BJ (cell line): Measurements from ENCODE around the gene HINT2. TPM values are rescaled to one million over a fixed set of nuclear protein-coding genes. Genes with fewer than 3 reads are reported as not detected.
A peak's percentile ranks its signal among the peaks of the same experiment; 100 is the strongest.

Experiments
- CTCF ChIA-PET: fragments of 350-600 bp; formaldehyde crosslinking; extraction: SDS; loops from one replicate; lab custom pipeline; 2021; ENCODE audit warnings: antibody characterized with exemption, inconsistent platforms; lab: Yijun Ruan, JAX
- POLR2A ChIA-PET: fragments of 300-600 bp; sonication (Branson Sonifier 250); formaldehyde crosslinking; extraction: SDS; loops from one replicate; lab custom pipeline; 2021; ENCODE audit warnings: antibody characterized with exemption; lab: Charles Lee
- DNase-seq: peaks from one replicate; pipeline ENCODE4 v3.0.0-alpha.2; 2011; ENCODE audit warnings: low read depth
- H3K27me3 ChIP-seq: 2 replicates; pipeline ENCODE4 v1.6.0; 2011; ENCODE audit warnings: low read length; ENCODE audit not compliant: control insufficient read depth, insufficient read depth
- H3K36me3 ChIP-seq: 2 replicates; pipeline ENCODE4 v1.5.1; 2011; ENCODE audit warnings: low read length; ENCODE audit not compliant: control insufficient read depth, insufficient read depth
- H3K4me3 ChIP-seq: 2 replicates; pipeline ENCODE4 v1.5.1; 2011; ENCODE audit warnings: low read depth, mild to moderate bottlenecking, control low read depth, low read length
- polyA minus RNA-seq: library from RNA; depleted of rRNA, polyadenylated mRNA; stranded (reverse); fragments of >200 nt; gene quantifications from 2 replicates; pipeline ENCODE4 v1.2.3, GENCODE V29; 2011; rRNA and poly(A)+ RNA removed
- polyA plus RNA-seq: library from polyadenylated mRNA; depleted of rRNA; stranded (reverse); fragments of >200 nt; gene quantifications from 2 replicates; pipeline ENCODE4 v1.2.3, GENCODE V29; 2011; rRNA removed
- TF ChIP-seq, protein P1 (sequence below): IDR thresholded peaks from 2 replicates; pipeline ENCODE4 v1.5.1; 2011; ENCODE audit warnings: low read depth, mild to moderate bottlenecking, control low read depth, inconsistent platforms, low read length, moderate library complexity; ENCODE audit not compliant: insufficient read depth

The HINT2 gene
- polyA plus RNA-seq = 20.9 and 30.0 TPM in 2 replicates
- 3.6 and 3.9 TPM in 2 replicates for polyA minus RNA-seq

DNA sequence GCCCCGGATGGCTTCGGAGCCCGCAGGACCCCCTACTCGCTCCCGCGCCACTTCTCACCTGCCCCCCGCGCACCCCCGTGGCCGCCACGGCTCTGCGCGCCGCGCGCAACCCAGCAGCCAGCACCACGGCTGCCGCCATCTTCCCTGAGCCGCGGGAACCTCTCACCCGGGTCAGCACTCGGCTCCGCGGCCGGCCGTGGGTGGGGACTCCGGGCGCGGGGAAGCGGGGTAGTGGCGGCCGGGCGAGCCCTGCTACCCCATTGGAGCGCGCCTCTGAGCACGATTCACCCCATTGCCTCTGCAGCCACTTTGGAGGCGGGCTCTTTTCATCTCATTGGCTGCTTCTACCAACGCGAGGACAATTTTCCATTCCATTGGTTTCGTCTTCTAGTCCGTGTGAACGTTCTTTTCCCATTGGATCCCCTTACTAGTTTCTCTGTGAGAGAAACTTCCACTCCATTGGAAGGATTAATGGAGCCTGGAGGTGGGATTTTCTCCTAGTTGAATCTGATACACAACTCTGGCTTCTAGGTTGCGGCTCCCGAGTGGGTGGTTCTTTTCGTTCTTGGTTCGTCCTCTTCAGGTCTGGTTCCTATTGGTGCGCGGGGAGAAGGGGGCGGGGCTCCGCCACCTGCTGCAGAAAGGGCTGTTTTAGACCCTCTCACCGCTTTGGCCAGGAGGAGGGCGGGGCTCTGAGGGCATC is at the start of gene HINT2:
Gene HINT2, minus strand, starts transcription at position 202 of the 703 bp plus-strand sequence. Its CDS starts 63 bp downstream, at position 139.
- CTCF ChIA-PET = interaction anchor here (0.8 to 5.0 kb wide), 10 partner anchors 12 to 157 kb away, joined by 4 to 46 read pairs (median 8); partner anchors contain the start of genes CCDC107, FAM221B, NPR2 and RMRP
- POLR2A ChIA-PET = interaction anchor here (1.0 kb wide), 1 partner anchor 67 kb away, joined by 3 read pairs; no protein-coding TSS in a partner anchor

DNA sequence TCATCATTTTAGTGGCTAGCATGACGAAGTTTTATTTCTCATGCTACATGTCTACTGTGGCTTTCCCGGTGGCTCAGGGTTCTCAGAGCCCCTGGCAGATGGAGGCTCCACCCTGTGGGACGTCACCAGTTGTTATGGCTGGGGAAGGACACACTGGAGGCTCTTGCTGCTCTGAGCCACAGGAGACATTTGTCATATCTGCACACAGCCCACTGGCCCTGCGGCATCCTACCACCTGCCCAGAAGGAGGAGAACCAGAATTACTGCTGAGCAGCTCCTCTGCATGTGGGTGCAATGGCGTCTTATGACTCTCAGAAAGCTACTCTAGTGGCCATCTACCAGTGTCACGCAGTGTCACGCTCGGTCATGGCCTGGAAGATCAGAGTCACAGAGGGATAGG is 48.7 kb upstream of the HINT2 start:
- TF ChIP-seq, protein P1, sequence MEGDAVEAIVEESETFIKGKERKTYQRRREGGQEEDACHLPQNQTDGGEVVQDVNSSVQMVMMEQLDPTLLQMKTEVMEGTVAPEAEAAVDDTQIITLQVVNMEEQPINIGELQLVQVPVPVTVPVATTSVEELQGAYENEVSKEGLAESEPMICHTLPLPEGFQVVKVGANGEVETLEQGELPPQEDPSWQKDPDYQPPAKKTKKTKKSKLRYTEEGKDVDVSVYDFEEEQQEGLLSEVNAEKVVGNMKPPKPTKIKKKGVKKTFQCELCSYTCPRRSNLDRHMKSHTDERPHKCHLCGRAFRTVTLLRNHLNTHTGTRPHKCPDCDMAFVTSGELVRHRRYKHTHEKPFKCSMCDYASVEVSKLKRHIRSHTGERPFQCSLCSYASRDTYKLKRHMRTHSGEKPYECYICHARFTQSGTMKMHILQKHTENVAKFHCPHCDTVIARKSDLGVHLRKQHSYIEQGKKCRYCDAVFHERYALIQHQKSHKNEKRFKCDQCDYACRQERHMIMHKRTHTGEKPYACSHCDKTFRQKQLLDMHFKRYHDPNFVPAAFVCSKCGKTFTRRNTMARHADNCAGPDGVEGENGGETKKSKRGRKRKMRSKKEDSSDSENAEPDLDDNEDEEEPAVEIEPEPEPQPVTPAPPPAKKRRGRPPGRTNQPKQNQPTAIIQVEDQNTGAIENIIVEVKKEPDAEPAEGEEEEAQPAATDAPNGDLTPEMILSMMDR = no peak
- no peak overlapping the region for H3K4me3 ChIP-seq
- ChIA-PET POLR2A (no interaction called here), CTCF (interaction anchor here (0.6 to 1.9 kb wide), 4 partner anchors 9 to 77 kb away, joined by 4 to 6 read pairs (median 4); no protein-coding TSS in a partner anchor)
- H3K36me3 ChIP-seq = no peaks in the 10 kb centered on the region
- H3K27me3 ChIP-seq = peaks cover 12% of the 10 kb centered on the region
- no peak for DNase-seq

More for the DNA sequence above, at the start of gene HINT2:
- Histone ChIP-seq H3K27me3 (peaks cover 2% of the 10 kb centered on the region; the same call in 1 of the 2 replicates), H3K36me3 (no peaks in the 10 kb centered on the region), H3K4me3 (peak within 1 kb of the TSS; percentile 59)
- peak; percentile 97 for DNase-seq
- TF ChIP-seq, protein P1 = no peak

DNA sequence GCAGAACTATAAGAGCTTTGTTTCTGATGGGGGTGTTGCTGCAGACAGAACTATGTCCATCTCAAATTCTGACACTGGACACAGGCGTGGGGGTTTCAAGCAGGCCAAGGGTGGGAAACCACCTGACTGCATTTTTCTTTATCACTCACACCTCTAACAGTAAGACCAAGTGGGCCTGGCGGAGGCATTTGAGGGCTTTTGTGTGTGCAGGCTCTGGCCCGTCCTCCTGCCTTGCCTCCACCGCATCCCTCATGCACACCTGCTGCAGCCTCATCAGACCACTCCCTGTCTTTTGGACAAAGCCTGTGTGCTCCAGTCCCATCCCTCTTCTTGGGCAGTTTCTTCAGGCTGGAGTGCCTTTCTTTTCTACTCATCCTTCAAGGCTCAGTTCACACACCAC is 47.5 kb upstream of the HINT2 start:
- Histone ChIP-seq H3K4me3 (no peak overlapping the region), H3K36me3 (no peaks in the 10 kb centered on the region), H3K27me3 (peaks cover 12% of the 10 kb centered on the region)
- DNase-seq = no peak
- TF ChIP-seq, protein P1 = no peak
- ChIA-PET CTCF (no interaction called here), POLR2A (no interaction called here)

DNA sequence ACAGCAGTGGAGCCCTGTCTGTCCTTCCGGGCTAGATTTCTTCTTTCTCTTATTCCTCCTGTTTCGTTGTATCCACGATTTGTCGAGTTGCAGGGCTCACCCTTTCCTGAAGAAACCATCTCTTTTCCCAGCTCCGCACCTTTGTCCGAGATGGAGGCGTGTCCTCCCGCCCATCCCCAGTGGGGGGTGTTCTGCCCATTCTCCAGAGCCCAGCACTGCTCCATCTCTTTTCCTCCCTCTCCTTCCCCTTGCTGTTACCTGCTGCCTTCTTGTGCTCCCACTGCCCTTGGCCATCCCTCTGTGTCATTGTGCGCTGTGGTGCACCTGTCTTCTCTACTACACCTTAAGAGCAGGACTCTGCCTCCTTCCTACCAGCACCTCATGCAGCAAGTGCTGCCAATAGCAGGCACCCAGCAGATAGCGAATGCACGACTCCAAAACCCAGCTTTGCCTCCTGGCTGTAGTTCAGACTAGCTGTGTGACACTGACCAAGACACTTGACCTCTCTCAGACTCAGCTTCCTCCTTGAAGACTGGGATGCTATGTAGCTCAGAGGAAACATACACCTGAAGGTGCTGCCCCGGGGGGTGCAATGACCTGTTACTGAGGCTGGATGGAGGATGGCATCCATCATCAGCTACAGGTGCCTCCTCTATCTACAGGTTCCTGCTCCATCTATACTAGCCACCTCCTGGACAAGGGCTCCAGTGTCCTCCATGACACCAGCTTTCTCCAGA is 46.5 kb upstream of the HINT2 start:
- no peak for DNase-seq
- Histone ChIP-seq H3K36me3 (no peaks in the 10 kb centered on the region), H3K27me3 (peaks cover 12% of the 10 kb centered on the region), H3K4me3 (no peak overlapping the region)
- CTCF ChIA-PET = interaction anchor here (1.0 to 1.1 kb wide), 3 partner anchors 10 to 35 kb away, joined by 3 to 6 read pairs (median 3); no protein-coding TSS in a partner anchor
- POLR2A ChIA-PET = no interaction called here
- TF ChIP-seq, protein P1 = no peak

DNA sequence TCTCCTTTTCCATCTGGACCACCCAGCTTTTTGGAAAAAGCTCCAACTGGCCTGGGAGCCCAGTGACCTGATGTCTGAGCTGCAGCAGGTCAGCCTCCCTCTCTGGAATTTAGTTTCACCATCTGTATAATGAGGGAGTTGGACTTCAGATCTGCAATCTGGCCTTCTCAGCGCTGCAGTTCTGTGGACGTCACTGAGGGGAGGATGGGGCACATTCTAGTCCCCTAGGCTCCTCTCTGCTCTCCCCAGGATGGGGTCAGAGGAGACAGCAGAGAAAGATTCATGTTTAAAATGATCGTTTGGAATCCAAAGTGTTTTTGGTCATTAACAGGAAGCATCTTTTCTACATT is 45.1 kb upstream of the HINT2 start:
- POLR2A ChIA-PET = no interaction called here
- DNase-seq = no peak

More for the DNA sequence above, 45.1 kb upstream of the HINT2 start:
- Histone ChIP-seq H3K4me3 (no peak overlapping the region), H3K27me3 (peaks cover 12% of the 10 kb centered on the region), H3K36me3 (no peaks in the 10 kb centered on the region)
- TF ChIP-seq, protein P1 = no peak
- CTCF ChIA-PET = interaction anchor here (1.3 to 4.6 kb wide), 3 partner anchors 16 to 22 kb away, joined by 3 to 21 read pairs (median 3); no protein-coding TSS in a partner anchor
